GM21515 (cell line): ENCODE data around the gene FOXL2NB.

Experiments
- ATAC-seq: cut with Tn5 transposase; IDR thresholded peaks from one replicate; pipeline ENCODE4 v1.9.1; 2021; ENCODE audit not compliant: unreplicated experiment

Gene FOXL2NB

GRCh38 chr3:138987181-138987580 lies 40.2 kb downstream of the FOXL2NB start:
- ATAC-seq = no peak

- no peak for ATAC-seq
Observed at GRCh38 chr3:138995706-138996105, 48.7 kb downstream of the FOXL2NB start.
